Measurements from ENCODE around the gene CCL7.

DNA sequence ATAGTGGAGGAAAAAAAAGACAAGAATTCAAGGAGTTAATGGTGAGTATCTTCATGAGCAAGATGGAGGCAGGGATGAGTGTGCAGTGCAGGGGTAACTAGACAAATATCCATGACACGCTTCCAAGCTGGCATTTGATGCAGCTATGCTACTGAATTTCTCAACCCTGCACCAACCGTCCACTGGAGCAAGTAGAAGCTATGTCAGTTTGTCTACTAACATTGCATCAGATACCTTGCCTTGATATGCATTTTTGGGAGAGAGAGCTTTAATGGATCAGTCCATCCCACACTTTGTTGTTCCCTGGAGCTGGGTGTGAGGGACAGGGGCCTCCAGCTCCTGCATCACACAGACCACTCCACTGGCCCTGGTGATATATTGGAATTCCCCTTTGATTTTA is 32.0 kb downstream of the CCL7 start:
- TF ChIP-seq POLR2AphosphoS5 (IDR thresholded peaks at IDR 0.05): no peak
- TF ChIP-seq, protein P1, sequence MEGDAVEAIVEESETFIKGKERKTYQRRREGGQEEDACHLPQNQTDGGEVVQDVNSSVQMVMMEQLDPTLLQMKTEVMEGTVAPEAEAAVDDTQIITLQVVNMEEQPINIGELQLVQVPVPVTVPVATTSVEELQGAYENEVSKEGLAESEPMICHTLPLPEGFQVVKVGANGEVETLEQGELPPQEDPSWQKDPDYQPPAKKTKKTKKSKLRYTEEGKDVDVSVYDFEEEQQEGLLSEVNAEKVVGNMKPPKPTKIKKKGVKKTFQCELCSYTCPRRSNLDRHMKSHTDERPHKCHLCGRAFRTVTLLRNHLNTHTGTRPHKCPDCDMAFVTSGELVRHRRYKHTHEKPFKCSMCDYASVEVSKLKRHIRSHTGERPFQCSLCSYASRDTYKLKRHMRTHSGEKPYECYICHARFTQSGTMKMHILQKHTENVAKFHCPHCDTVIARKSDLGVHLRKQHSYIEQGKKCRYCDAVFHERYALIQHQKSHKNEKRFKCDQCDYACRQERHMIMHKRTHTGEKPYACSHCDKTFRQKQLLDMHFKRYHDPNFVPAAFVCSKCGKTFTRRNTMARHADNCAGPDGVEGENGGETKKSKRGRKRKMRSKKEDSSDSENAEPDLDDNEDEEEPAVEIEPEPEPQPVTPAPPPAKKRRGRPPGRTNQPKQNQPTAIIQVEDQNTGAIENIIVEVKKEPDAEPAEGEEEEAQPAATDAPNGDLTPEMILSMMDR (IDR thresholded peaks at IDR 0.05): no peak
